ENCODE measurements around the gene GALNTL6.

GRCh38 chr4:172778583-172778982, 965.4 kb downstream of the GALNTL6 start:
- TF ChIP-seq CTCF (conservative IDR thresholded peaks at IDR 0.05) (no peak), EZH2 (IDR thresholded peaks at IDR 0.05; ENCODE audit: low read depth) (no peak)
